B cell (primary cell): ENCODE results near the gene C1orf74. TPM values are rescaled to one million over a fixed set of nuclear protein-coding genes. Genes with fewer than 3 reads are reported as not detected.

Experiments
- ATAC-seq: fragments of 200-7000 bp; cut with Tn5 transposase; one replicate; pipeline ENCODE4 v1.10.0; 2021; ENCODE audit warnings: low read depth, mild to moderate bottlenecking, moderate number of reproducible peaks, moderate library complexity
- CTCF ChIA-PET: fragments of 350-600 bp; sonication (Branson Sonifier 250); formaldehyde crosslinking; loops from one replicate; lab custom pipeline; 2021; ENCODE audit warnings: antibody characterized with exemption, inconsistent platforms; lab: Charles Lee
- POLR2A ChIA-PET: fragments of 350-600 bp; sonication (Branson Sonifier 250); formaldehyde crosslinking; loops from one replicate; lab custom pipeline; 2021; ENCODE audit warnings: antibody characterized with exemption; lab: Charles Lee
- DNase-seq: peaks from one replicate; pipeline ENCODE4 v3.0.0; 2013
- H2AFZ ChIP-seq: 2 replicates; pipeline ENCODE4 v1.6.1; 2012; ENCODE audit warnings: mild to moderate bottlenecking, low read depth, low read length; ENCODE audit not compliant: insufficient read depth, poor library complexity, severe bottlenecking
- H3K27ac ChIP-seq, 2 donors: 1 replicate in 1 of 2; 2 replicates in 1 of 2; pipeline ENCODE4 v1.5.1; 2012 to 2013; ENCODE audit warnings: low read length in 2 of 2, mild to moderate bottlenecking in 2 of 2, moderate library complexity in 1 of 2
- H3K27me3 ChIP-seq, 4 experiments: fragments of 200-600 bp in 1 of 4; sonication (generic) in 1 of 4; replicated peaks in 1 of 4; 1 replicate in 2 of 4; 2 replicates in 2 of 4; pipeline versions ENCODE4 v1.6.1 to v1.7.0; 2013 to 2016; ENCODE audit warnings: low read length in 3 of 4, mild to moderate bottlenecking in 2 of 4, mixed read lengths in 1 of 4, moderate library complexity in 1 of 4; ENCODE audit not compliant: insufficient read depth in 4 of 4, control insufficient read depth in 3 of 4; ENCODE audit errors: control extremely low read depth in 1 of 4
- H3K36me3 ChIP-seq, 2 experiments: replicated peaks in 1 of 2; 1 replicate in 1 of 2; 2 replicates in 1 of 2; pipeline versions ENCODE4 v1.6.1 to v1.7.1; 2013; ENCODE audit warnings: low read length in 1 of 2; ENCODE audit not compliant: insufficient read depth in 2 of 2, control insufficient read depth in 1 of 2; ENCODE audit errors: control extremely low read depth in 1 of 2, extremely low read depth in 1 of 2
- H3K4me1 ChIP-seq, 2 donors: fragments of 200-600 bp in 1 of 2; sonication (generic) in 1 of 2; 1 replicate in 1 of 2; 2 replicates in 1 of 2; pipeline versions ENCODE4 v1.5.1 to v1.6.1; 2013 to 2017; ENCODE audit warnings: low read length in 2 of 2; ENCODE audit not compliant: control insufficient read depth in 2 of 2, insufficient read depth in 2 of 2
- H3K4me2 ChIP-seq: replicated peaks from 2 replicates; pipeline ENCODE3; 2012; ENCODE audit warnings: mild to moderate bottlenecking, low read depth, low read length; ENCODE audit not compliant: poor library complexity, severe bottlenecking
- H3K4me3 ChIP-seq, 5 experiments: fragments of 200-600 bp in 1 of 5; sonication (generic) in 1 of 5; 1 replicate in 3 of 5; 2 replicates in 2 of 5; pipeline versions ENCODE4 v1.5.1 to v1.7.0; 2011 to 2016; ENCODE audit warnings: low read length in 4 of 5, mild to moderate bottlenecking in 4 of 5, low read depth in 2 of 5, control low read depth in 1 of 5, moderate library complexity in 1 of 5; ENCODE audit not compliant: insufficient read depth in 1 of 5; ENCODE audit errors: control extremely low read depth in 1 of 5, extremely low read depth in 1 of 5
- H3K79me2 ChIP-seq: fragments of 200-600 bp; sonication (generic); one replicate; pipeline ENCODE4 v1.6.0; 2016; ENCODE audit warnings: low read length; ENCODE audit not compliant: control insufficient read depth, insufficient read depth
- H3K9ac ChIP-seq: fragments of 200-600 bp; sonication (generic); 2 replicates; pipeline ENCODE4 v1.6.1; 2017; ENCODE audit warnings: mild to moderate bottlenecking, low read length, moderate library complexity
- H3K9me3 ChIP-seq, 3 donors: one replicate each; pipeline versions ENCODE4 v1.6.1 to v1.7.1; 2013; ENCODE audit warnings: low read length in 2 of 3; ENCODE audit not compliant: control insufficient read depth in 2 of 3, insufficient read depth in 1 of 3; ENCODE audit errors: control extremely low read depth in 1 of 3
- H4K20me1 ChIP-seq: 2 replicates; pipeline ENCODE4 v1.6.0; 2012; ENCODE audit warnings: mild to moderate bottlenecking, low read length; ENCODE audit not compliant: insufficient read depth, control insufficient read depth, poor library complexity, severe bottlenecking
- H3K27ac Mint-ChIP-seq: one replicate; pipeline ENCODE4 v1.8.0; 2021; ENCODE audit warnings: mixed read lengths
- H3K27me3 Mint-ChIP-seq: one replicate; pipeline ENCODE4 v1.8.0; 2021; ENCODE audit warnings: mixed read lengths
- H3K4me1 Mint-ChIP-seq: one replicate; pipeline ENCODE4 v1.8.0; 2021; ENCODE audit warnings: mixed read lengths
- H3K4me3 Mint-ChIP-seq: one replicate; pipeline ENCODE4 v1.8.0; 2021; ENCODE audit warnings: mixed read lengths
- H3K9me3 Mint-ChIP-seq: one replicate; pipeline ENCODE4 v1.8.0; 2022; ENCODE audit warnings: mixed read lengths; ENCODE audit not compliant: insufficient read depth
- EZH2 ChIP-seq: IDR thresholded peaks from 2 replicates; pipeline ENCODE4 v1.6.1; 2012; ENCODE audit warnings: borderline replicate concordance, low read depth, mild to moderate bottlenecking, moderate library complexity, low read length; ENCODE audit not compliant: insufficient read depth, poor library complexity, severe bottlenecking
- WGBS: methylation state at CpG from one replicate; pipeline ENCODE4 v1.1.5; 2013; ENCODE audit warnings: missing lambda C conversion rate; ENCODE audit not compliant: insufficient coverage; 5-methylcytosine and 5-hydroxymethylcytosine counted together
- intact Hi-C: fragments of 100-400 bp; cut with micrococcal nuclease; formaldehyde crosslinking; loops from one replicate; pipeline ENCODE4 v1.10.0; 2022
- polyA plus RNA-seq: library from polyadenylated mRNA; depleted of rRNA; stranded (reverse); fragments of >200 nt; gene quantifications from 2 replicates; pipeline ENCODE4 v1.2.3, GENCODE V29; 2012
- total RNA-seq, 2 donors: library from RNA; stranded (reverse); fragments of 120-200 nt in 1 of 2; gene quantifications; 1 replicate in 1 of 2; 2 replicates in 1 of 2; pipeline versions ENCODE4 v1.2.3 to v1.2.4, GENCODE V29; 2013 to 2022
- TF ChIP-seq, protein P1 (sequence below): fragments of 200-600 bp; IDR thresholded peaks from one replicate; pipeline ENCODE4 v1.8.0; 2022; ENCODE audit warnings: antibody characterized with exemption, mild to moderate bottlenecking

The C1orf74 gene
- total and polyA plus RNA-seq, 2 donors (not counting 1 experiment from before 2014, with no cell fraction given): 0.49 to 3.4 TPM

GRCh38 chr1:209755256-209755655 is 29.1 kb downstream of the C1orf74 start:
- Histone ChIP-seq H3K9me3 (no peaks in the 10 kb centered on the region), H3K4me2 (peak overlapping the region; percentile 72), H2AFZ (peak overlapping the region; percentile 68), H3K4me3 (peak overlapping the region in 2 of 5 experiments; percentile 59 to 80), H3K79me2 (peaks cover 50% of the 10 kb centered on the region), H3K4me1 (peaks cover 62 to 79% of the 10 kb centered on the region in 2 donors), H3K27me3 (no peaks in the 10 kb centered on the region), H3K36me3 (peaks cover 2 to 24% of the 10 kb centered on the region in 2 experiments), H3K9ac (peak overlapping the region; percentile 84), H3K27ac (peak overlapping the region; percentile 67 to 86), H4K20me1 (peaks cover 26% of the 10 kb centered on the region)
- intact Hi-C loops: loop anchor here (10.0 kb wide), 1 partner anchor 80 kb away; the partner anchor contains the start of gene G0S2
- H3K4me1 Mint-ChIP-seq: peaks cover 66% of the 10 kb centered on the region
- ChIA-PET POLR2A (interaction anchor here (0.9 to 4.0 kb wide), 6 partner anchors 13 to 1674 kb away, joined by 3 to 40 read pairs (median 6); partner anchors contain the start of genes C1orf74, IRF6 and UTP25), CTCF (interaction anchor here (0.9 to 3.5 kb wide), 8 partner anchors 11 to 185 kb away, joined by 3 to 14 read pairs (median 6); partner anchors contain the start of genes C1orf74 and UTP25)
- H3K27me3 Mint-ChIP-seq: no peaks in the 10 kb centered on the region
- H3K4me3 Mint-ChIP-seq: peak overlapping the region; percentile 92
- DNase-seq: no peak
- TF ChIP-seq EZH2: no peak
- TF ChIP-seq, protein P1, sequence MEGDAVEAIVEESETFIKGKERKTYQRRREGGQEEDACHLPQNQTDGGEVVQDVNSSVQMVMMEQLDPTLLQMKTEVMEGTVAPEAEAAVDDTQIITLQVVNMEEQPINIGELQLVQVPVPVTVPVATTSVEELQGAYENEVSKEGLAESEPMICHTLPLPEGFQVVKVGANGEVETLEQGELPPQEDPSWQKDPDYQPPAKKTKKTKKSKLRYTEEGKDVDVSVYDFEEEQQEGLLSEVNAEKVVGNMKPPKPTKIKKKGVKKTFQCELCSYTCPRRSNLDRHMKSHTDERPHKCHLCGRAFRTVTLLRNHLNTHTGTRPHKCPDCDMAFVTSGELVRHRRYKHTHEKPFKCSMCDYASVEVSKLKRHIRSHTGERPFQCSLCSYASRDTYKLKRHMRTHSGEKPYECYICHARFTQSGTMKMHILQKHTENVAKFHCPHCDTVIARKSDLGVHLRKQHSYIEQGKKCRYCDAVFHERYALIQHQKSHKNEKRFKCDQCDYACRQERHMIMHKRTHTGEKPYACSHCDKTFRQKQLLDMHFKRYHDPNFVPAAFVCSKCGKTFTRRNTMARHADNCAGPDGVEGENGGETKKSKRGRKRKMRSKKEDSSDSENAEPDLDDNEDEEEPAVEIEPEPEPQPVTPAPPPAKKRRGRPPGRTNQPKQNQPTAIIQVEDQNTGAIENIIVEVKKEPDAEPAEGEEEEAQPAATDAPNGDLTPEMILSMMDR: no peak
- no peak for ATAC-seq
- no CpG with 5 or more reads among the region's 1 CpG for WGBS
- H3K27ac Mint-ChIP-seq: peak overlapping the region; percentile 95
- no peaks in the 10 kb centered on the region for H3K9me3 Mint-ChIP-seq

- Mint-ChIP-seq H3K27me3 (no peaks in the 10 kb centered on the region), H3K4me1 (peaks cover 50% of the 10 kb centered on the region), H3K27ac (no peak overlapping the region), H3K4me3 (no peak overlapping the region), H3K9me3 (no peaks in the 10 kb centered on the region)
- TF ChIP-seq, protein P1: no peak
- TF ChIP-seq EZH2: no peak
- H3K36me3 ChIP-seq: peaks cover 0 to 1% of the 10 kb centered on the region in 2 experiments
- CTCF ChIA-PET: interaction anchor here (0.6 to 1.1 kb wide), 3 partner anchors 46 to 70 kb away, joined by 3 to 6 read pairs (median 3); no protein-coding TSS in a partner anchor
- H4K20me1 ChIP-seq: peaks cover 2% of the 10 kb centered on the region
- no peaks in the 10 kb centered on the region for H3K9me3 ChIP-seq
- no peaks in the 10 kb centered on the region for H3K27me3 ChIP-seq
- ATAC-seq (no peak), DNase-seq (no peak)
- H3K79me2 ChIP-seq: peaks cover 26% of the 10 kb centered on the region
- no peak overlapping the region for H3K4me2 ChIP-seq
- no peak overlapping the region for H3K9ac ChIP-seq
- POLR2A ChIA-PET: interaction anchor here (0.6 to 2.4 kb wide), 2 partner anchors 16 to 79 kb away, joined by 3 to 9 read pairs; no protein-coding TSS in a partner anchor
- H3K27ac ChIP-seq: no peak overlapping the region
- peaks cover 45 to 60% of the 10 kb centered on the region in 2 donors for H3K4me1 ChIP-seq
- H2AFZ ChIP-seq: no peak overlapping the region
- intact Hi-C loops: loop anchor here (10.0 kb wide), 1 partner anchor 78 kb away; the partner anchor contains the start of gene G0S2
- no CpG with 5 or more reads among the region's 3 CpGs for whole genome bisulfite sequencing
- no peak overlapping the region for H3K4me3 ChIP-seq
Measured at GRCh38 chr1:209752890-209753289, 31.5 kb downstream of the C1orf74 start.
